GM12878 (cell line): Measurements from ENCODE around the gene CLPTM1L. TPM values are rescaled to one million over a fixed set of nuclear protein-coding genes. Genes with fewer than 3 reads are reported as not detected.
"Not testable (repeated sequence)": the region's sequence is repeated elsewhere in the genome, so short reads cannot be mapped to it uniquely, and the experiment has no call there.

Experiments used
- ATAC-seq: fragments of 200-7000 bp; cut with Tn5 transposase; 3 replicates; pipeline ENCODE4 v1.9.1; 2020; ENCODE audit warnings: mild to moderate bottlenecking, moderate library complexity
- BruUV-seq: library from RNA; stranded (reverse); fragments of 400-500 nt; replicated peaks from 2 replicates; lab custom pipeline; 2021; lab: Mats Ljungman, UMichigan
- CTCF ChIA-PET: fragments of 300-600 bp; sonication (Branson Sonifier 250); formaldehyde crosslinking; extraction: SDS; loops from one replicate; lab custom pipeline; 2021; ENCODE audit warnings: inconsistent platforms; lab: Yijun Ruan, JAX
- POLR2A ChIA-PET: fragments of 350-600 bp; formaldehyde crosslinking; extraction: SDS; loops from one replicate; lab custom pipeline; 2021; ENCODE audit warnings: inconsistent platforms; lab: Charles Lee
- RAD21 ChIA-PET: fragments of 300-600 bp; sonication (Branson Sonifier 250); formaldehyde crosslinking; loops from one replicate; lab custom pipeline; 2023; ENCODE audit warnings: antibody characterized with exemption; ENCODE audit not compliant: unreplicated experiment; lab: Charles Lee
- SMC1A ChIA-PET: fragments of 300-600 bp; sonication (Branson Sonifier 250); formaldehyde crosslinking; loops from one replicate; lab custom pipeline; 2023; ENCODE audit not compliant: unreplicated experiment, uncharacterized antibody; lab: Charles Lee
- DNase-seq: peaks from one replicate; pipeline ENCODE4 v3.0.0-alpha.2; 2011; ENCODE audit warnings: low read depth, low spot score
- FAIRE-seq: peaks from 3 replicates; lab custom pipeline; 2011; peaks lifted over from hg19 to GRCh38; lab: Jason Lieb, UNC
- H2AFZ ChIP-seq: 2 replicates; pipeline ENCODE4 v1.6.0; 2011; ENCODE audit warnings: low read depth, low read length, control low read depth; ENCODE audit not compliant: control insufficient read depth
- H3K27ac ChIP-seq: 2 replicates; pipeline ENCODE4 v1.5.1; 2011; ENCODE audit warnings: control low read depth; ENCODE audit not compliant: control insufficient read depth, insufficient read depth
- H3K27me3 ChIP-seq, 2 experiments: replicated peaks in 1 of 2; 2 replicates each; pipeline versions ENCODE4 v1.6.0 to v1.6.1; 2011; ENCODE audit warnings: low read length in 1 of 2; ENCODE audit not compliant: control insufficient read depth in 2 of 2, insufficient read depth in 2 of 2
- H3K36me3 ChIP-seq, 2 experiments: 2 replicates each; pipeline ENCODE4 v1.5.1; 2011; ENCODE audit warnings: low read length in 1 of 2; ENCODE audit not compliant: control insufficient read depth in 2 of 2, insufficient read depth in 2 of 2
- H3K4me1 ChIP-seq: 2 replicates; pipeline ENCODE4 v1.6.1; 2011; ENCODE audit warnings: mild to moderate bottlenecking, low read length, moderate library complexity, mixed read lengths; ENCODE audit not compliant: control insufficient read depth, insufficient read depth
- H3K4me2 ChIP-seq: 2 replicates; pipeline ENCODE4 v1.6.0; 2011; ENCODE audit warnings: control low read depth; ENCODE audit not compliant: control insufficient read depth, insufficient read depth
- H3K4me3 ChIP-seq: fragments of 200-600 bp; sonication (generic); 2 replicates; pipeline ENCODE4 v1.5.1; 2016
- H3K79me2 ChIP-seq: 2 replicates; pipeline ENCODE4 v1.6.0; 2011; ENCODE audit warnings: low read length; ENCODE audit not compliant: control insufficient read depth, insufficient read depth
- H3K9ac ChIP-seq: 2 replicates; pipeline ENCODE4 v1.8.0; 2011; ENCODE audit warnings: low read length, control low read depth, mixed read lengths; ENCODE audit not compliant: control insufficient read depth, insufficient read depth
- H3K9me3 ChIP-seq: replicated peaks from 3 replicates; pipeline ENCODE4 v1.5.1; 2011; ENCODE audit warnings: mild to moderate bottlenecking, low read length; ENCODE audit not compliant: control insufficient read depth, insufficient read depth
- H4K20me1 ChIP-seq: 2 replicates; pipeline ENCODE4 v1.6.0; 2011; ENCODE audit not compliant: control insufficient read depth, insufficient read depth
- CREB1 ChIP-seq: IDR thresholded peaks from 2 replicates; pipeline ENCODE4 v1.6.1; 2012; ENCODE audit warnings: low read depth, mild to moderate bottlenecking, inconsistent platforms
- CREM ChIP-seq: IDR thresholded peaks from 2 replicates; pipeline ENCODE4 v1.6.1; 2014; ENCODE audit warnings: antibody characterized with exemption, low read depth
- EED ChIP-seq: sonication (generic); IDR thresholded peaks from 2 replicates; pipeline ENCODE4 v1.6.1; 2016; ENCODE audit warnings: antibody characterized with exemption, low read depth
- HDGF ChIP-seq: fragments of 450-650 bp; IDR thresholded peaks from 2 replicates; pipeline ENCODE4 v1.6.1; 2016; ENCODE audit warnings: antibody characterized with exemption
- MTA2 ChIP-seq: fragments of 450-650 bp; IDR thresholded peaks from 2 replicates; pipeline ENCODE4 v1.6.1; 2016; ENCODE audit warnings: low read depth, mild to moderate bottlenecking, moderate library complexity
- NBN ChIP-seq: fragments of 450-650 bp; IDR thresholded peaks from 2 replicates; pipeline ENCODE4 v1.6.1; 2016
- NFIC ChIP-seq: IDR thresholded peaks from 2 replicates; pipeline ENCODE4 v1.6.1; 2012; ENCODE audit warnings: low read depth, mild to moderate bottlenecking, inconsistent platforms, low read length, moderate library complexity
- NR2F1 ChIP-seq: fragments of 450-650 bp; conservative IDR thresholded peaks from 2 replicates; pipeline ENCODE4 v1.6.1; 2017; ENCODE audit warnings: mild to moderate bottlenecking
- PAX5 ChIP-seq: IDR thresholded peaks from 2 replicates; pipeline ENCODE4 v1.6.1; 2011; ENCODE audit warnings: low read depth, low read length, borderline replicate concordance
- PAX8 ChIP-seq: fragments of 450-650 bp; IDR thresholded peaks from 2 replicates; pipeline ENCODE4 v1.6.1; 2017; ENCODE audit warnings: mild to moderate bottlenecking, moderate library complexity
- RAD21 ChIP-seq: IDR thresholded peaks from 2 replicates; pipeline ENCODE4 v1.6.1; 2011; ENCODE audit warnings: mild to moderate bottlenecking, low read depth, low read length, moderate library complexity; ENCODE audit not compliant: insufficient read depth
- RUNX3 ChIP-seq: IDR thresholded peaks from 2 replicates; pipeline ENCODE4 v1.6.1; 2012; ENCODE audit warnings: low read length, inconsistent platforms
- TCF12 ChIP-seq: IDR thresholded peaks from 2 replicates; pipeline ENCODE4 v1.6.1; 2011; ENCODE audit warnings: low read depth, mild to moderate bottlenecking, low read length
- TCF3 ChIP-seq: IDR thresholded peaks from 2 replicates; pipeline ENCODE4 v1.6.1; 2012; ENCODE audit warnings: low read depth, mild to moderate bottlenecking, low read length, borderline replicate concordance; ENCODE audit not compliant: insufficient read depth
- YY1 ChIP-seq: IDR thresholded peaks from 2 replicates; pipeline ENCODE4 v1.6.1; 2011; ENCODE audit warnings: low read depth, mild to moderate bottlenecking, low read length
- WGBS: methylation state at CpG from one replicate; pipeline ENCODE4 v1.1.6; 2016; ENCODE audit warnings: low lambda C conversion rate; ENCODE audit not compliant: insufficient replicate concordance, insufficient coverage; ENCODE audit errors: missing lambda C conversion rate; 5-methylcytosine and 5-hydroxymethylcytosine counted together
- in situ Hi-C: fragments of 300-500 bp; cut with MboI; formaldehyde crosslinking; loops from 9 replicates; pipeline ENCODE4 v1.14.3; 2018; ENCODE audit warnings: mixed read lengths
- intact Hi-C: fragments of 100-400 bp; cut with micrococcal nuclease; formaldehyde crosslinking; loops from one replicate; pipeline ENCODE4 v1.14.2; 2022; ENCODE audit not compliant: unreplicated experiment
- polyA plus RNA-seq, 11 experiments: library from polyadenylated mRNA; depleted of rRNA in 4 of 11; unstranded in 6 of 11; stranded (reverse) in 5 of 11; fragments of >200 nt; fragmentation: Nextera tagmentation in 4 of 11; fragmentation: Illumina TruSeq in 1 of 11; extraction: Ambion mirVana in 4 of 11; extraction: Trizol in 1 of 11; gene quantifications; 1 replicate in 1 of 11; 2 replicates in 10 of 11; pipeline versions ENCODE4 v1.2.1 to v1.2.3, GENCODE V29; 2011 to 2016; ENCODE audit warnings: inconsistent platforms in 2 of 11, missing spikeins in 2 of 11, low read depth in 1 of 11
- total RNA-seq, 4 experiments: library from RNA; depleted of rRNA in 3 of 4; stranded (reverse); fragments of >200 nt in 3 of 4; fragmentation: Illumina TruSeq in 1 of 4; extraction: Trizol in 1 of 4; gene quantifications; 2 replicates each; pipeline versions ENCODE4 v1.2.1 to v1.2.3, GENCODE V29; 2013 to 2021

The CLPTM1L gene
- total and polyA plus RNA-seq, 10 of the 15 experiments (the other 5 are each of a cell fraction or from before 2014, with no cell fraction given) = 2.9 to 278 (median 135) TPM

DNA sequence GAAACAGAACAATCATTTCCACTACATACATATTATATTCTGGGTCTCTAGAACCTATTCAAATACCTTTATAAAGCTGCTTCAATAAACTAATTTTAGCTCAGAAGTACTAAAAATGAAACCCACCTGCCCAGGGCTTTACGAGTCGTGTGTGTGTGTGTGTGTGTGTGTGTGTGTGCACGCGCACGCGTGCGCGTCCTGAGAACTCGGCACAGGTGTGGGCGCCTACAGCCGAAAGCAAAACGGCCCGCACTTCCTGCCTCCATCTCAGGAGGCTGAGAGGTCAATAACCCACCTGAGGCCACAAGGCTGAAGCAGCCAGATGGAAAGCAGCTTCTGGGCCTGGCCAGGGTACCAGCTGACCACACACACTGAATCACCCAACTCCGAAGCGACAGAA is 3.0 kb downstream of the CLPTM1L start (continued):
- TF ChIP-seq NFIC = peak; percentile 38; the same call in 1 of the 2 replicates
- TF ChIP-seq NR2F1 = 0 out of 2 replicates have a peak, but pooled peaks have one; percentile 19
- no peak for TF ChIP-seq YY1
- no peak for TF ChIP-seq NBN
- no peak for TF ChIP-seq PAX5
- TF ChIP-seq HDGF = no peak
- TF ChIP-seq TCF12 = peak; percentile 67
- TF ChIP-seq RUNX3 = peak; percentile 41; the same call in 1 of the 2 replicates
- TF ChIP-seq PAX8 = no peak
- TF ChIP-seq RAD21 = no peak
- TF ChIP-seq EED = no peak
- TF ChIP-seq TCF3 = peak; percentile 84; the same call in 1 of the 2 replicates
- TF ChIP-seq MTA2 = no peak
- 0 out of 2 replicates have a peak, but pooled peaks have one; percentile 9 for TF ChIP-seq CREB1
- peak; percentile 41; the same call in 1 of the 2 replicates for TF ChIP-seq CREM

DNA sequence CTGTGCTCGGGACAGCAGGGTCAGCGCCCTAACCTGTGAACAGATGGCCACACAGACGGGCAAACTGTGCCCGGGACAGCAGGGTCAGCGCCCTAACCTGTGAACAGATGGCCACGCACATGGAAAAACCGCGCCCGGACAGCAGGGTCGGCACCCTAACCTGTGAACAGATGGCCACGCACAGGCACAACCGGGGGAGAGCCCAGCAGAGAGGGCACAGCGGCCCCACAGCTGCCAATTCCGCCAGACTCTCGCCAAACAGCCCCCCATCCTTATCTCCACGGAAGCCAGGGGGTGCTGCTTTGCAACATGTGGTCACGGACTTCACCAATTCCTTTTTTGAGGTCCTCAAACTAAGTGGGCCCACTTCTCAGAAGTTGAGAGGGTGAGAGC is 5.1 kb downstream of the CLPTM1L start:
- in situ Hi-C loops, H3K4me2 ChIP-seq, SMC1A ChIA-PET, H4K20me1 ChIP-seq, FAIRE-seq, BruUV-seq, H3K9me3 ChIP-seq, H2AFZ ChIP-seq, CTCF ChIA-PET, H3K27ac ChIP-seq, H3K9ac ChIP-seq, DNase-seq, RAD21 ChIA-PET, H3K4me3 ChIP-seq, ATAC-seq, POLR2A ChIA-PET, H3K27me3 ChIP-seq: not testable (repeated sequence)
- H3K79me2 ChIP-seq = peaks cover 15% of the 10 kb centered on the region
- intact Hi-C loops = loop anchor here (5.0 to 10.0 kb wide), 2 partner anchors 155 to 302 kb away; no protein-coding TSS in a partner anchor
- peaks cover 12 to 47% of the 10 kb centered on the region in 2 experiments; a peak in 3 of 4 replicates for H3K36me3 ChIP-seq
- peaks cover 22% of the 10 kb centered on the region for H3K4me1 ChIP-seq
- 96% methylated on average over 12 of the region's 17 CpGs for WGBS

- Histone ChIP-seq H3K79me2 (peaks cover 11% of the 10 kb centered on the region), H3K36me3 (peaks cover 12 to 47% of the 10 kb centered on the region in 2 experiments; a peak in 3 of 4 replicates), H3K4me1 (peaks cover 22% of the 10 kb centered on the region)
- SMC1A ChIA-PET, POLR2A ChIA-PET, H3K9me3 ChIP-seq, in situ Hi-C loops, FAIRE-seq, H3K9ac ChIP-seq, H2AFZ ChIP-seq, CTCF ChIA-PET, H3K27me3 ChIP-seq, H3K4me3 ChIP-seq, H3K27ac ChIP-seq, H4K20me1 ChIP-seq, DNase-seq, H3K4me2 ChIP-seq, intact Hi-C loops, ATAC-seq, RAD21 ChIA-PET, BruUV-seq: not testable (repeated sequence)
- 99% methylated on average over 28 of the region's 34 CpGs for WGBS
These were observed 5.6 kb downstream of the CLPTM1L start for GRCh38 chr5:1339139-1339817.
